GM18505 (cell line): ENCODE measurements around the gene P2RY8.
"Not testable (repeated sequence)": the region's sequence is repeated elsewhere in the genome, so short reads cannot be mapped to it uniquely, and the experiment has no call there.

Experiments used
- ATAC-seq: cut with Tn5 transposase; IDR thresholded peaks from one replicate; pipeline ENCODE4 v1.9.1; 2021; ENCODE audit not compliant: unreplicated experiment
- POLR2A ChIP-seq: IDR thresholded peaks from 4 replicates; pipeline ENCODE4 v1.6.1; 2011; ENCODE audit warnings: borderline replicate concordance; ENCODE audit not compliant: insufficient read depth, insufficient read length; ENCODE audit errors: extremely low read depth

The P2RY8 gene

DNA sequence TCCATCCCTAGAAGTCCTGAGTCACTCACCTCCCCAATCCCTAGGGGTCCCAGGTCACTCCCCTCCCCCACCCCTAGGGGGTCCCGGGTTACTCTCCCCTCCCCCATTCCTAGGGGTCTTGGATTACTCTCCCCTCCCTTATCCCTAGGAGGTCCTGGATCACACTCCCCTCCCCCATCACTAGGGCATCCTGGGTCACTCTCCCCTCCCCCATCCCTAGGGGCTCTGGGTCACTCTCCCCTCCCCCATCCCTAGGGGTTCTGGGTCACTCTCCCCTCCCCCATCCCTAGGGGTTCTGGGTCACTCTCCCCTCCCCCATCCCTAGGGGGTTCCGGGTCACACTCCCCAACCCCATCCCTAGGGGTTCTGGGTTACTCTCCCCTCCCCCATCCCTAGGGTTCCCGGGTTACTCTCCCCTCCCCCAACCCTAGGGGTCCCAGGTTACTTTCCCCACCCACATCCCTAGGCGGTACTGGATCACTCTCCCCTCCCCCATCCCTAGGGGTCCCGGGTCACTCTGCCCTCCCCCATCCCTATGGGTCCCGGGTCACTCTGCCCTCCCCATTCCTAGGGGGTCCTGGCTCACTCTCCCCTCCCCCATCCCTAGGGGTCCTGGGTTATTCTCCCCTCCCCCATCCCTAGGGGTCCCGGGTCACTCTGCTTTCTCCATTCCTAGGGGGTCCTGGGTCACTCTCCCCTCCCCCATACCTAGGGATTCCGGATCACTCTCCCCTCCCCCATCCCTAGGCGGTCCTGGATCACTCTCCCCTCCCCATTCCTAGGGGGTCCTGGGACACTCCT lies 86.4 kb downstream of the P2RY8 start:
- TF ChIP-seq POLR2A = no peak
- ATAC-seq = no peak

DNA sequence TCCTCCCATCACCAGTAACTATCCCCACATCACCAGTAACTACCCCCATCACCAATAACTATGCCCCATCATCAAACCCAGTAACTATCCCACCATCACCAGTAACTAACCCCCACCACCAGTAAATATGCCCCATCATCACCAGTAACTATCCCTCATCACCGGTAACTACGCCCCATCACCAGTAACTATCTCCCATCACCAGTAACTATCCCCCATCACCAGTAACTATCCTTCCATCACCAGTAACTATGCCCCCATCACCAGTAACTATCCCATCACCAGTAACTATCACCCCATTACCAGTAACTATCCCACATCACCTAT lies 87.2 kb downstream of the P2RY8 start:
- no peak for ATAC-seq
- no peak for TF ChIP-seq POLR2A

DNA sequence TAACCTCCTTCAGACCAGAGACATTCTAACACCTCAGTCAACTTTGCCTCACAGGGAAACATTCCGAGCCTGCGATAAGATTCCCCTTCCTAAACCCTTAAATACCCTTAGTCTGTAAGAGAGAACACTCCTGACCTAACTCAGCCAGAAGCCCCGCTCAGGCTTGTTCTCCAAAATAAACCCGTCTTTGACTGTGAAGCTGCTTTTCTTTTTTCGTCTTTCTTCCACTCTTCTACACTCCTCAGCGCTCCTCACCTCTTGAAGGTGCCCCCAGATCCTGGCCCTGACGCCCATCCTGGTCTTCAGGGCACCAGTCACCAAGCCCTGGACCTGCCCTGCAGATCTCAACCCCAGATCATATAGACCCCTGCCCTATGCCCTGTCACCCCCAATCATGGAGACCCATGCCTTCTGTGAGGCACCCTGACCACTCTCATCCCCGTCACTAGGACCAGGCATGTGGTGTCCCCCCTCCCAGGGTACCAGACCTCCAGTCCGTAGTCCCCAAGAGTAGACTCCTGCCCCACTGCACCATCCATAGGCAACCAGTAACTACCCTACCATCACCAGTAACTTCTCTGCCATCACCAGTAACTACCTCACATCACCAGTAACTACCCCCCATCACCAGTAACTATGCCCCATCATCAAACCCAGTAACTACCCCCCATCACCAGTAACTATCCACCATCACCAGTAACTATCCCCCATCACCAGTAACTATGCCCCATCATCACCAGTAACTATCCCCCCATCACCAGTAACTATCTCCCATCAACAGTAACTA lies 87.8 kb downstream of the P2RY8 start:
- ATAC-seq = no peak

DNA sequence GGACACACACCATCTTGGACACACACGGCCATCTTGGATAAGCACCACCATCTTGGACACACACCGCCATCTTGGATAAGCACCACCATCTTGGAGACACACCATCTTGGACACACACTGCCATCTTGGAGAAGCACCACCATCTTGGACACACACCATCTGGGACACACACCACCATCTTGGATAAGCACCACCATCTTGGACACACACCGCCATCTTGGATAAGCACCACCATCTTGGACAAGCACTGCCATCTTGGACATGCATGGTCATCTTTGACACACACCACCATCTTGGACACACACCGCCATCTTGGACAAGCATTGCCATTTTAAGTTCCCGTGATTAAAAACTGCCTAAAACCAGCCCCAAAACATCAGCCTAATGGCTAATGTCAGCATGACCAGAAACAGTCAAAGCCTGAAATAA lies 88.4 kb downstream of the P2RY8 start:
- ATAC-seq = not testable (repeated sequence)

More for the DNA sequence above, 87.8 kb downstream of the P2RY8 start:
- TF ChIP-seq POLR2A = no peak

DNA sequence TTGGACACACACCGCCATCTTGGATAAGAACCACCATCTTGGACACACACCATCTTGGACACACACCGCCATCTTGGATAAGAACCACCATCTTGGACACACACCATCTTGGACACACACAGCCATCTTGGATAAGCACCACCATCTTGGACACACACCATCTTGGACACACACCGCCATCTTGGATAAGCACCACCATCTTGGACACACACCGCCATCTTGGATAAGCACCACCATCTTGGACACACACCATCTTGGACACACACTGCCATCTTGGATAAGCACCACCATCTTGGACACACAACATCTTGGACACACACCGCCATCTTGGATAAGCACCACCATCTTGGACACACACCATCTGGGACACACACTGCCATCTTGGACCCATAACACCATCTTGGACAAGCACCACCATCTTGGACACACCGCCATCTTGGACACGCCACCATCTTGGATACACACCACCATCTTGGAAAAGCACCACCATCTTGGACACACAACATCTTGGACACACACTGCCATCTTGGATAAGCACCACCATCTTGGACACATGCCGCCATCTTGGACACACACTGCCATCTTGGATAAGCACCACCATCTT lies 88.9 kb downstream of the P2RY8 start:
- ATAC-seq = not testable (repeated sequence)

DNA sequence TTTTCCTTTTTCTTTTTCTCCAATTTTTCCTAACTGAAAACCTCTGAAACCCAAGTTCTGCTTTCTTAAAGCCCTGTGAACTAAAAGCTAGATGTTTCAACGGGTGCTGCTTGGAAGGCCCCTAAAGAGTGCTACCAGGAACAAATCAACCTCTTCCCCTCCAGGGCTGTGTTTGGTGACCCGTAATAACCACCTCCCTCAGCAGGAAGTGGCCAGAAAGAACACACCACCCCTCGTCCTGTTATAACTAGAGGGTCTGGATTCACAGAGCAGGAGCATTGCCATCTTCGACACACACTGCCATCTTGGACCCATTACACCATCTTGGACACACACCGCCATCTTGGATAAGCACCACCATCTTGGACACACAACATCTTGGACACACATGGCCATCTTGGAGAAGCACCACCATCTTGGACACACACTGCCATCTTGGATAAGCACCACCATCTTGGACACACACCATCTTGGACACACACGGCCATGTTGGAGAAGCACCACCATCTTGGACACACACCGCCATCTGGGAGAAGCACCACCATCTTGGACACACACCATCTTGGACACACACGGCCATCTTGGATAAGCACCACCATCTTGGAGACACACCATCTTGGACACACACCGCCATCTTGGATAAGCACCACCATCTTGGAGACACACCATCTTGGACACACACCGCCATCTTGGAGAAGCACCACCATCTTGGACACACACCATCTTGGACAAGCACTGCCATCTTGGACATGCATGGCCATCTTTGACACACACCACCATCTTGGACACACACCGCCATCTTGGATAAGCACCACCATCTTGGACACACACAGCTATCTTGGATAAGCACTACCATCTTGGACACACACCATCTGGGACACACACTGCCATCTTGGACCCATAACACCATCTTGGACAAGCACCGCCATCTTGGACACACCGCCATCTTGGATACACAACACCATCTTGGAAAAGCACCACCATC lies 89.7 kb downstream of the P2RY8 start:
- not testable (repeated sequence) for ATAC-seq

DNA sequence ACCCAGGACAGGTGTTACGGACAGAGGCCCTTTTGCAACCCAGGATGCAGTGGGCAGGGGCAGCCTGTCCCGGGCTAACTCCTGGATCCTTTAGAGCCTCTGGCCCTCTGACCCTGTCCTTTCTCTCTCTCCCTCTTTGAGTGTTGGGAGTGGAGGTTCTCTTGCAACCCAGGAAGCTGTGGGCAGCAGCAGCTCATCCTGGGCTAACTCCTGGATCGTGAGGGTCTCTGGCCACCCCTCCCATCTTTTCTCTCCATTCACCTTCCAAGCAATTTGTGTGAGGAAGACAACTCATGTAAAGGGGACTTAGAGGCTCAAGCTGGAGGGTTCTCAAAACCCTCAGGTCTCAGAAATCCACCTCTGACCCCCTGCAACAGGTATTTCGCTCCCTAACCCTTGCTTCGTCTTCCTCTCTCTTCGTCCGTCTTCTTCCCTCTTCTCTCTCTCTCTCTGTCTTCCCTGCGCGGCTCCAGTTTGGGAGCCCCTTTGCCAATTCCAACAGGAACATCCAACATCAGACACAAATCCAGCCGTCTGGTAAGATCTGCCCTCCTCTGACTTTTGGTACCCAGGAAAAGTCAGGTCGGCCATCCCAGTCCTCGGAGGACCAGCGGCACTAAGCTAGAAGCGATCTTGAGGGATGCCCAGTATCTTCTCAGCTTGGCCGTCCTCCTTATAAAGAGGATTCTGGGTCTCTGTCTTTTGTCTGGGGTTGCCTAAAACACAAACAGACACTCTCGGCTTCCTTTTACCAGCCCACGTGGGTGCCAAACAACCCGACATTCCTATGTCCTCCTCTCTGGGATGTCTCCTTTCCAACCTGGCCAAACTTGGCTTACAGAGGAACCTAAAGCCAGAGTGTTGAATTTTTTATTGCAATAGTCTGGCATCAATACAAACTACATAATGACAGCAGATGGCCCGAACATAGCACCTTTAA lies 92.2 kb downstream of the P2RY8 start:
- no peak for ATAC-seq
- no peak for TF ChIP-seq POLR2A

DNA sequence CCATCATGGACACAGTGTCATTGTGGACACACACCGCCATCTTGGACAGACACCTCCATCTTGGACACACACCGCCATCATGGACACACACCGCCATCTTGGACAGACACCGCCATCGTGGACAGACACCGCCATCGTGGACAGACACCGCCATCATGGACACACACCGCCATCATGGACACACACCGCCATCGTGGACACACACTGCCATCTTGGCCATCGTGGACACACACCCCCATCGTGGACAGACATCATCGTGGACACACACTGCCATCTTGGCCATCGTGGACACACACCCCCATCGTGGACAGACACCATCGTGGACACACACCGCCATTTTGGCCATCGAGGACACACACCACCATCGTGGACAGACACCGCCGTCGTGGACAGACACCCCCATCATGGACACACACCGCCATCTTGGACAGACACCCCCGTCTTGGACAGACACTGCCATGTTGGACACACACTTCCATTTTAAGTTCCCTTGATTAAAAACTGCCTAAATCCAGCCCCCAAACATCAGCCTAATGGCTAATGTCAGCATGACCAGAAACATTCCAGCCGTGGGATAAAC lies 93.4 kb downstream of the P2RY8 start:
- TF ChIP-seq POLR2A = no peak
- ATAC-seq = no peak

DNA sequence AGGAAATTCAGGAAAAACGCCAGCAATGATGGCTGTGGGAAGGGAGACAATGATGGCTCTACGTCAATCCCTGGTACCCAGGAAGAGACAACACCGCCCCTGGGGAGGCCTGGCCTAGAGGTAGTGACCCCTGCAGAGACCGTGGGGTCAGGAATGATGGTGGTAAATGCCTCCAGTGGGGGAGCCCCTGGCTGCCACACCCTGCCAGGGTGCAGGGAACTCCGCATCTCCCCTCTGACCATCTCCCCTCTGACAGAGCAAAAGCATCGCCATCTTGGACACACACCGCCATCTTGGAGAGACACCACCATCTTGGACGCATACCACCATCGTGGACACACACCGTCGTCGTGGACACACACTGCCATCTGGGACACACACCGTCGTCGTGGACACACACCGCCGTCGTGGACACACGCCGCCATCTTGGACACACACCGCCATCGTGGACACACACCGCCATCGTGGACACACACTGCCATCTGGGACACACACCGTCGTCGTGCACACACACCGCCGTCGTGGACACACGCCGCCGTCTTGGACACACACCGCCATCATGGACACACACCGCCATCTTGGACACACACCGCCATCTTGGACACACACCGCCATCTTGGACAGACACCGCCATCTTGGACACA lies 94.1 kb downstream of the P2RY8 start:
- no peak for ATAC-seq

DNA sequence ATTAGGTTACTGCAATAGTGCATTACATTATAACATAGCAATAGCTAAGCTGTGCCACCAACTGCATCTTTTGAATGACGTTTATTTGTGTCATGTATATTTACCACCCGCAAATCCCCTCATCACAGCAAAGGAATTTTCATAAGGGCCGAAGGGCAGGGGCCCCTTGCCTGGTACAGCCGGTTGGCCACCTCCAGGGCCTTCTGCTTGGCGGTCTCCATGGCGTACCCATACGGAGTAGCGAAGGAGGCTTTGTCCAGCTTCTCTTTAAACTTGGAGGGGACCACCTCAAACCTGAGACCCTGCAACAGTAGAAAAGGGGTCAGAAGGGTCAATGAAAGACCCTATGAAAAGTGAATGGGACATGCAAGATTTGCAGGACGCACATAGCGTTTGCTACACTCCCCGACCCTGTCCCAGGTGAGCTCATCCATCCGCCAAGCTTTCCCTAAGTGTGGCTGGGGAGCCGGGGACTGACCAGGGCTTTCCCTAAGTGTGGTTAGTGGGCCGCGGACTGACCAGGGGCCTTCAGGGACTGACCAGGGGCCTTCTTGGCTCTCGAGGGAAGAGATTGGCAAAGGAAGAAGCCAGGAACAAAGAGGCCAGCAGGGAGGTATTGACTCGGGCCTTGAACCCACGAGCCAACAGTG lies 94.8 kb downstream of the P2RY8 start:
- ATAC-seq = no peak
- TF ChIP-seq POLR2A = no peak

More for the DNA sequence above, 94.1 kb downstream of the P2RY8 start:
- TF ChIP-seq POLR2A = no peak

DNA sequence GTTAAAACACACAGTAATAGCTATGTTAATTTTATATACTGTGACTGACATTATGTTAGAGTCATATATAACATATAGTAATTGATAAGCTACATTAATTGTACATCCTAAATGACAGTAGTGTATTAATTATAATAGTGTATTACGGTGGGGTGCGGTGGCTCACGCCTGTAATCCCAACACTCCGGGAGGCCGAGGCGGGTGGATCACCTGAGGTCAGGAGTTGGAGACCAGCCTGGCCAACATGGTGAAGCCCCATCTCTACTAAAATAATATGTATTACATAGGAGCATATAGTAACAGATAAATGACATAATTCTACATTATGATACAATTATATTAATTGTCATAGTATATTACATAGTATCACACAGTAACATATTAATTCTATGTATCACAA lies 96.5 kb downstream of the P2RY8 start:
- no peak for ATAC-seq

More for the DNA sequence above, 96.5 kb downstream of the P2RY8 start:
- no peak for TF ChIP-seq POLR2A
